D721Med (cell line): ENCODE results near the gene PEX26.

Experiments
- DNase-seq: peaks from one replicate; pipeline ENCODE4 v3.0.0; 2011; ENCODE audit warnings: low spot score; ENCODE audit not compliant: insufficient read length
- FAIRE-seq: peaks from 2 replicates; lab custom pipeline; 2011; peaks lifted over from hg19 to GRCh38; lab: Jason Lieb, UNC
- TF ChIP-seq, protein P1 (sequence below): IDR thresholded peaks from 2 replicates; pipeline ENCODE4 v1.5.1; 2012; ENCODE audit warnings: mild to moderate bottlenecking, control low read depth; ENCODE audit not compliant: insufficient read depth; ENCODE audit errors: missing control alignments

PEX26 gene

DNA sequence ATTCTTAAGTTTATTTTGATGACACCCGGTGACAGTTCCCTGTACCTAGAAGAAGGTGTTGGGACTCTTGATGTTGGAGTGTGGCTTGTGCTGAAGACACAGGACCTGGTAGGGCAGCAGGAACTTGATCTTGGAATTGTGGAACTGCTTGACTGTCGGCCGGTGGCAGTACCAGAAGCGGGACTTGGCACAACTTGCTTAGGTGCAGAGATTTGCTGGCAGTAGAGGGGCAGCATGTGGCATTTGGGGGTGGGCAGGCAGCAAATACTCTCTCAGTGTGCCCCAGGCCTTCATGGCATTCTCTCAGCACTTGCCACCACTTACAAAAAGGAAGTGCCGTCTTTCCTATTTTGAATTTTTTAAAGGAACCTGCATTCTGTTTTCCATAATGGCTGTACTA lies 3.6 kb downstream of the PEX26 start:
- TF ChIP-seq, protein P1, sequence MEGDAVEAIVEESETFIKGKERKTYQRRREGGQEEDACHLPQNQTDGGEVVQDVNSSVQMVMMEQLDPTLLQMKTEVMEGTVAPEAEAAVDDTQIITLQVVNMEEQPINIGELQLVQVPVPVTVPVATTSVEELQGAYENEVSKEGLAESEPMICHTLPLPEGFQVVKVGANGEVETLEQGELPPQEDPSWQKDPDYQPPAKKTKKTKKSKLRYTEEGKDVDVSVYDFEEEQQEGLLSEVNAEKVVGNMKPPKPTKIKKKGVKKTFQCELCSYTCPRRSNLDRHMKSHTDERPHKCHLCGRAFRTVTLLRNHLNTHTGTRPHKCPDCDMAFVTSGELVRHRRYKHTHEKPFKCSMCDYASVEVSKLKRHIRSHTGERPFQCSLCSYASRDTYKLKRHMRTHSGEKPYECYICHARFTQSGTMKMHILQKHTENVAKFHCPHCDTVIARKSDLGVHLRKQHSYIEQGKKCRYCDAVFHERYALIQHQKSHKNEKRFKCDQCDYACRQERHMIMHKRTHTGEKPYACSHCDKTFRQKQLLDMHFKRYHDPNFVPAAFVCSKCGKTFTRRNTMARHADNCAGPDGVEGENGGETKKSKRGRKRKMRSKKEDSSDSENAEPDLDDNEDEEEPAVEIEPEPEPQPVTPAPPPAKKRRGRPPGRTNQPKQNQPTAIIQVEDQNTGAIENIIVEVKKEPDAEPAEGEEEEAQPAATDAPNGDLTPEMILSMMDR = no peak
- no peak for FAIRE-seq
- no peak for DNase-seq

DNA sequence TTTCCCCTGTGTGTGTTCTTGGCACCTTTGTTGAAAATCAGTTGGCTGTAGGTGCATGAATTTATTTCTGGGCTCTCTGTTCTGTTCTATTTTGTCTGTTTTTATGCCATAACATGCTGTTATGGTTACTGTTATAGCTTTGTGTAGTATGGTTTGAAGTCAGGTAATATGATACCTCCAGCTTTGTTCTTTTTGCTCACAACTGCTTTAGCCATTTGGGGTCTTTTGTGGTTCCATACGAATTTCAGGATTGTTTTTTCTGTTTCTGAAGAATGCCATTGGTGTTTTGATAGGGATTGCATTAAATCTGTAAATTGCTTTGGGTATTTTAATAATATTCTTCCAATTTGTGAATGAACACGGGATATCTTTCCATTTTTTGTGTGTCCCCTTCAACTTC lies 4.7 kb downstream of the PEX26 start:
- TF ChIP-seq, protein P1 = no peak
- DNase-seq (no peak), FAIRE-seq (no peak)

DNA sequence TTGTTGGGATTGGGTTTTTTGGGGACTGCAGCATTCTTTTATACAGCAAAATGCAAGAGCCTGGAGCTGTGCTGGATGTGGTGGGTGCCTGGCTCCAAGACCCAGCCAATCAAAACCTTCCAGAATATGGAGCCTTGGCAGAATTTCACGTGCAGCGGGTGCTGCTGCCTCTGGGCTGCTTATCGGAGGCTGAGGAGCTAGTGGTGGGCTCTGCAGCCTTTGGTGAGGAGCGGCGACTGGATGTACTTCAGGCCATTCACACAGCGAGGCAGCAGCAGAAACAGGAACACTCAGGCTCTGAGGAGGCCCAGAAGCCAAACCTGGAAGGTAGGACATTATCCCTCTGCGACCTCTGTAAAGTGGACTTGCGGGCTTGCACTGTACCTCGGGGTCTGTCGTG lies 5.6 kb downstream of the PEX26 start:
- DNase-seq (no peak), FAIRE-seq (no peak)
- TF ChIP-seq, protein P1 = no peak

DNA sequence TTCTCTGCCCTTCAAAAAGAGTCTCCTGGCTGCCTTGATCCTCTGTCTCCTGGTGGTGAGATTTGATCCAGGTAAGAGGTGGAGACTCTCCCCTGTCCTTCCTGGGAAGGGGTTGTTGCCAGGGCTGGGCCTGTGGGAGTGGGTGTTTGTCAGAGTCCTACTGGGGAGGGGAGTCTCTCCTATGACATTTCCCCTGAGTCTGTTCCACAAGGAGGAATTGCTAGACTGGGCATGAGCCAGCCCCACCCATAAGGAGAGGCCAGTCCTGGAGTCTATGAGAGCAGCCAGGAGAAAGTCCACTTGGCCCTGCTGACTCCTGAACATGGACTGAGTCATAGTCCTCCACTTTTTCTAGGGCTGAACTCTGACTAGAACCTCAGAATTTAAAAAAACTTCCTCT lies 7.4 kb downstream of the PEX26 start:
- TF ChIP-seq, protein P1 = no peak
- no peak for FAIRE-seq
- DNase-seq = no peak

DNA sequence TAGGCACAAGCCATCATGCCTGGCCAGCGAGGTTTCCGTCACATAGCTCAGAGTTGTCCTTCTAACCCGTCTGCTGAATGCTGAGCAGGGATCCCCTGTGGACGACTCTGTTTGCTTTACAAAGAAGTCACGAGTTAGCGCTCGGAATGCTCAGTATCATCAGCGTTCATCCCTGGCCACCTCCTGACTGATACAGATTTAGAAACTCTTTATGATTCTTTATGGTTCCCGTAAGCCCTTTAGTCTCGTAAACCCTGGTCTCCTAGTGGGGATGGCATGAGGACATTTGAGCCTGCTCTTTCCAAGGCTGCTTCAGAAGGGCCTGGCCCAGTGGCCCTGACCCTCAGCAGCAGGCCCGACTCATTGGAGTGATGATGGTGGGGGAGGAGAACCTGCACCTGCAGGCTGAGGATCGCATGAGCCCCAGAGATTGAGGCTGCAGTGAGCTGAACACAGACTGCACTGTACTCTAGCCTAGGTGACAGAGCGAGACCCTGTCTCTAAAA lies 9.6 kb downstream of the PEX26 start:
- DNase-seq (no peak), FAIRE-seq (no peak)
- TF ChIP-seq, protein P1 = no peak

DNA sequence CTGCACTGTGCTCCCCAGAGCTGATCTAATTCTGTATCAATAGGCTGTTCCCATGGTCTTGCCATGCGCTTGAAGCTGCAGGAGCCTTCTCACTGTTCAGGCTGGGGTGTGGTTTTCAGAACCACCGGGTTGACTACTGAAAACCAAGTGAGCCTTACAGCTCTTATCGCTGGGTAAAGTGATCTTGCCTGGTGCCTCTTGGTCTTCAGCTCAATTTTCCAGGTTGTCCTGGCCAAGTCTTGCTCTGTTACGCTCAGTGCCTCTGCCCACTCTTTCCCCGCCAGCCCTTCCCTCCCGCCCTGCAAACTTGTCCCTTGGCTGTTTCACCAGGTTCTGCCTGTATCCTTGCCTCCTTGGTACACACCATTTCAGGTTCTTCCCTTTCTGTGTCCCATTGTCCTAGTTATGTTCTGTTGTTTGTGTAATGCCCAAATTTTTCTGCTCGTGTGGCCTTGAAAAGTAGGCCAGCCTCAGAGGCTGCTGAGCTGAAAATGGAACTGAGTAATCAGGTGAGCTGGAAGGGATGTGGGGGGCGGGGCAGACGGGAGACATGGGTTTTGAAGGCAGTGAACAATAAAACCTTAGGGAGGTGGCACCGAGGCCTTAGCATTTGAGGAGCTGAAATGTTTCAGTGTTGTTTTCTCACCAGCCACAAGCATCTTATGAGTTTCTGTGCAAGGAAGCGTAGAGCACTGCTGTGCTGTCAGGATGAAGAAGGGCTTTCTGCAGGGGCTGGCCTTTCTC lies 11.2 kb downstream of the PEX26 start:
- TF ChIP-seq, protein P1 = no peak
- FAIRE-seq (no peak), DNase-seq (no peak)

DNA sequence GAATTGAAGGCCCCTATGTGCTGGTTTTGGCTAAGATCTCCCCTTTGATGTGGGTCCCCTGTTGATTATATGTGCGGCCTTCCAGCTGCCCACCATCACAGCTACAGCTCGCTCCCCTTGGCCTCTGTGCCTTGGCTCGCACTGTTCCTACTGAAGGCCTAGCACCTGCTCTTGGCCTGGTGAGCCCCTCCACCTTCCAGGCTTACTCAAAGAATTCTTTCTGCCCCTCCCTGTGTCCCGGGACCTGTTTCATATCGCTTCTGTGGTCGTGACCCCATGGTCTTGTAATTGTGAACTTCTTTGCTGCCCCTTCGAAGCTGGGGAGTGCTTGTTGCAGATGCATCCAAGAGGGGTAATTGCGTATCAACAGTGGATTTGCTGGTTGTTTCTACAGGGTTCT lies 12.5 kb downstream of the PEX26 start:
- TF ChIP-seq, protein P1 = no peak
- FAIRE-seq (no peak), DNase-seq (no peak)
